Measurements from ENCODE around the gene SPDEF.

The SPDEF gene

GRCh38 chr6:34513646-34514045, 42.5 kb downstream of the SPDEF start:
- Histone ChIP-seq H4K20me1 (ENCODE audit: insufficient read depth, low read length) (no peaks in the 10 kb centered on the region), H3K9me2 (ENCODE audit: low read depth, low read length) (no peaks in the 10 kb centered on the region), H3K4me2 (ENCODE audit: low read length) (no peak overlapping the region), H3K4me1 (ENCODE audit: insufficient read depth, low read length, severe bottlenecking) (no peaks in the 10 kb centered on the region), H3K27me3 (ENCODE audit: insufficient read depth, low read length) (no peaks in the 10 kb centered on the region), H3K4me3 (ENCODE audit: low read depth, low read length, poor library complexity, severe bottlenecking) (no peak overlapping the region), H2AFZ (ENCODE audit: low read length) (no peak overlapping the region), H3K79me2 (ENCODE audit: insufficient read depth, low read length) (no peaks in the 10 kb centered on the region), H3K36me3 (ENCODE audit: insufficient read depth, low read length) (no peaks in the 10 kb centered on the region; the same call in 1 of the 2 replicates), H3F3A (ENCODE audit: insufficient read depth, low read length) (no peaks in the 10 kb centered on the region), H3K27ac (ENCODE audit: low read depth, low read length, poor library complexity, severe bottlenecking) (no peak overlapping the region), H3K9me3 (ENCODE audit: low read length) (peaks cover 10% of the 10 kb centered on the region), H3K9ac (ENCODE audit: low read length) (no peak overlapping the region)
- TF ChIP-seq, protein P1, sequence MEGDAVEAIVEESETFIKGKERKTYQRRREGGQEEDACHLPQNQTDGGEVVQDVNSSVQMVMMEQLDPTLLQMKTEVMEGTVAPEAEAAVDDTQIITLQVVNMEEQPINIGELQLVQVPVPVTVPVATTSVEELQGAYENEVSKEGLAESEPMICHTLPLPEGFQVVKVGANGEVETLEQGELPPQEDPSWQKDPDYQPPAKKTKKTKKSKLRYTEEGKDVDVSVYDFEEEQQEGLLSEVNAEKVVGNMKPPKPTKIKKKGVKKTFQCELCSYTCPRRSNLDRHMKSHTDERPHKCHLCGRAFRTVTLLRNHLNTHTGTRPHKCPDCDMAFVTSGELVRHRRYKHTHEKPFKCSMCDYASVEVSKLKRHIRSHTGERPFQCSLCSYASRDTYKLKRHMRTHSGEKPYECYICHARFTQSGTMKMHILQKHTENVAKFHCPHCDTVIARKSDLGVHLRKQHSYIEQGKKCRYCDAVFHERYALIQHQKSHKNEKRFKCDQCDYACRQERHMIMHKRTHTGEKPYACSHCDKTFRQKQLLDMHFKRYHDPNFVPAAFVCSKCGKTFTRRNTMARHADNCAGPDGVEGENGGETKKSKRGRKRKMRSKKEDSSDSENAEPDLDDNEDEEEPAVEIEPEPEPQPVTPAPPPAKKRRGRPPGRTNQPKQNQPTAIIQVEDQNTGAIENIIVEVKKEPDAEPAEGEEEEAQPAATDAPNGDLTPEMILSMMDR (IDR thresholded peaks at IDR 0.05; ENCODE audit: low read length): no peak
- TF ChIP-seq EZH2 (IDR thresholded peaks at IDR 0.05; ENCODE audit: borderline replicate concordance, low read length): no peak

- Histone ChIP-seq H2AFZ (ENCODE audit: low read length) (no peak overlapping the region), H3K9ac (ENCODE audit: low read length) (no peak overlapping the region), H3K9me3 (ENCODE audit: low read length) (peaks cover 10% of the 10 kb centered on the region), H3F3A (ENCODE audit: insufficient read depth, low read length) (no peaks in the 10 kb centered on the region), H3K79me2 (ENCODE audit: insufficient read depth, low read length) (no peaks in the 10 kb centered on the region), H3K27me3 (ENCODE audit: insufficient read depth, low read length) (no peaks in the 10 kb centered on the region), H3K4me2 (ENCODE audit: low read length) (no peak overlapping the region), H3K4me1 (ENCODE audit: insufficient read depth, low read length, severe bottlenecking) (no peaks in the 10 kb centered on the region), H3K27ac (ENCODE audit: low read depth, low read length, poor library complexity, severe bottlenecking) (no peak overlapping the region), H3K9me2 (ENCODE audit: low read depth, low read length) (no peaks in the 10 kb centered on the region), H4K20me1 (ENCODE audit: insufficient read depth, low read length) (no peaks in the 10 kb centered on the region), H3K36me3 (ENCODE audit: insufficient read depth, low read length) (no peaks in the 10 kb centered on the region; the same call in 1 of the 2 replicates), H3K4me3 (ENCODE audit: low read depth, low read length, poor library complexity, severe bottlenecking) (no peak overlapping the region)
- TF ChIP-seq, protein P1 (IDR thresholded peaks at IDR 0.05; ENCODE audit: low read length): no peak
- no peak for TF ChIP-seq EZH2 (IDR thresholded peaks at IDR 0.05; ENCODE audit: borderline replicate concordance, low read length)
These were observed 43.4 kb downstream of the SPDEF start for GRCh38 chr6:34512738-34513115.

DNA sequence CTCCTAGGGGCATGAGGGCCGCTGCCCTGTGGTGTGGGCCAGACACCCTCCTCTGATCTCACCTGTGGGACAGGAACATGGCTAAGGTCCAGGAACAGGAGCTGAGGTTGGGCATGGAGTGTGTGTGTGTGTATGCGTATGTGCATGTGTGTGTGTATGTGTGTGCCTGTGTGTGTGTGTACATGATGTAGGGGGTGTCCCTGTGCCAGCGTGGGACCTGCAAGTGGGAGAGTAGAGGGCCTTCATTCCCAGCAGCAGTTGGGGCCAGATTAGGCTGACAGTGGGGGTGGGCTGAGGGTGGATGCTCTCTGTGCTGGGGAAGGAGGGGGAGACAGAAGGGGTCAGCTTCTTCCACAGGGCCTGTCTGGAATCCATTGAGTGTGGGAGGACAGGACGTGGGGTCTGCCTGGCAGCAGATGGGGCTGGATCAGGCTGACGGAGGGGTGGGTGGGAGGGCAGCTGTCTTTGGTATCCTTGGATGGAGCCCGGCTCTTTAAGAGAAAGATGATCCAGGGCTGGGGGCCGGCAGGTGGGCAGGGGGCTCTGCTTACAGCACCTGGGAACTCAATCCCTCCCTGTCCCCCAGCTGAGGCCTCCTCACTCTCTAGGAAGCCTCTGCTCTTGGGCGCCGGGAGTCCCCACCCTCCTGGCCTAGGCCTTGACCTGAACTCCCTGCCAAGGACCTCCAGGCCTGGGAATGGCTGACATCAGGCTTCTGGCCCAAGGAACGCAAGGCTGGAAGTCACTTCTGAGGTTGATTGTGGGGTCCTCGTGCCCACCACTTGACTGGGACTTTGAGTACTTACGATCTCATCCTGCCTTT, 44.0 kb downstream of the SPDEF start:
- Histone ChIP-seq H3K4me1 (ENCODE audit: insufficient read depth, low read length, severe bottlenecking) (no peaks in the 10 kb centered on the region), H3K9ac (ENCODE audit: low read length) (no peak overlapping the region), H3F3A (ENCODE audit: insufficient read depth, low read length) (no peaks in the 10 kb centered on the region), H2AFZ (ENCODE audit: low read length) (no peak overlapping the region), H3K4me2 (ENCODE audit: low read length) (no peak overlapping the region), H3K79me2 (ENCODE audit: insufficient read depth, low read length) (no peaks in the 10 kb centered on the region), H3K36me3 (ENCODE audit: insufficient read depth, low read length) (no peaks in the 10 kb centered on the region; the same call in 1 of the 2 replicates), H3K27ac (ENCODE audit: low read depth, low read length, poor library complexity, severe bottlenecking) (no peak overlapping the region), H3K27me3 (ENCODE audit: insufficient read depth, low read length) (no peaks in the 10 kb centered on the region), H3K9me2 (ENCODE audit: low read depth, low read length) (no peaks in the 10 kb centered on the region), H4K20me1 (ENCODE audit: insufficient read depth, low read length) (no peaks in the 10 kb centered on the region), H3K9me3 (ENCODE audit: low read length) (peaks cover 10% of the 10 kb centered on the region), H3K4me3 (ENCODE audit: low read depth, low read length, poor library complexity, severe bottlenecking) (no peak overlapping the region)
- TF ChIP-seq EZH2 (IDR thresholded peaks at IDR 0.05; ENCODE audit: borderline replicate concordance, low read length): no peak
- TF ChIP-seq, protein P1 (IDR thresholded peaks at IDR 0.05; ENCODE audit: low read length): no peak
